GM23338 (cell line): ENCODE results near the gene CD34. TPM values are rescaled to one million over a fixed set of nuclear protein-coding genes. Genes with fewer than 3 reads are reported as not detected.

Experiments
- ATAC-seq: fragments of 200-7000 bp; cut with Tn5 transposase; 3 replicates; pipeline ENCODE4 v1.9.1; 2020
- DNase-seq: peaks from one replicate; pipeline ENCODE4 v3.0.0-alpha.2; 2015; ENCODE audit warnings: low spot score
- H2AFZ ChIP-seq: fragments of 200-600 bp; sonication (generic); 2 replicates; pipeline ENCODE4 v1.8.0; 2016; ENCODE audit warnings: antibody characterized with exemption, mild to moderate bottlenecking, moderate library complexity
- H3F3A ChIP-seq: fragments of 200-600 bp; sonication (generic); replicated peaks from 2 replicates; pipeline ENCODE4 v1.8.0; 2017; ENCODE audit warnings: antibody characterized with exemption, mixed run types, low read depth
- H3K27ac ChIP-seq: fragments of 200-600 bp; sonication (generic); 2 replicates; pipeline ENCODE4 v1.6.1; 2016; ENCODE audit warnings: low read depth
- H3K27me3 ChIP-seq: fragments of 200-600 bp; sonication (generic); 2 replicates; pipeline ENCODE4 v1.8.0; 2016; ENCODE audit warnings: mild to moderate bottlenecking, mixed run types, moderate library complexity; ENCODE audit not compliant: insufficient read depth
- H3K36me3 ChIP-seq: fragments of 200-600 bp; sonication (generic); 2 replicates; pipeline ENCODE4 v1.8.0; 2016; ENCODE audit warnings: mild to moderate bottlenecking; ENCODE audit not compliant: insufficient read depth
- H3K4me1 ChIP-seq: fragments of 200-600 bp; sonication (generic); 2 replicates; pipeline ENCODE4 v1.8.0; 2016; ENCODE audit warnings: mild to moderate bottlenecking, moderate library complexity; ENCODE audit not compliant: insufficient read depth
- H3K4me2 ChIP-seq: fragments of 200-600 bp; sonication (generic); 2 replicates; pipeline ENCODE4 v1.7.1; 2017; ENCODE audit warnings: mixed run types
- H3K4me3 ChIP-seq: fragments of 200-600 bp; sonication (generic); 2 replicates; pipeline ENCODE4 v1.6.1; 2016; ENCODE audit warnings: mixed run types
- H3K79me2 ChIP-seq: fragments of 200-600 bp; sonication (generic); replicated peaks from 2 replicates; pipeline ENCODE4 v1.8.0; 2017; ENCODE audit warnings: mild to moderate bottlenecking; ENCODE audit not compliant: insufficient read depth
- H3K9me2 ChIP-seq: fragments of 200-600 bp; sonication (generic); 2 replicates; pipeline ENCODE4 v1.8.0; 2017; ENCODE audit not compliant: insufficient read depth
- H4K20me1 ChIP-seq: fragments of 200-600 bp; sonication (generic); replicated peaks from 2 replicates; pipeline ENCODE4 v1.8.0; 2017; ENCODE audit warnings: mild to moderate bottlenecking; ENCODE audit not compliant: insufficient read depth
- H3K27ac Mint-ChIP-seq: 2 replicates; pipeline ENCODE4 v1.8.0; 2020; ENCODE audit warnings: inconsistent platforms, mild to moderate bottlenecking, moderate library complexity, mixed read lengths
- H3K27me3 Mint-ChIP-seq: 3 replicates; pipeline ENCODE4 v1.8.0; 2022; ENCODE audit warnings: low read depth, mild to moderate bottlenecking, moderate library complexity, mixed read lengths, inconsistent platforms; ENCODE audit not compliant: insufficient read depth, poor library complexity
- H3K36me3 Mint-ChIP-seq: 3 replicates; pipeline ENCODE4 v1.8.0; 2021; ENCODE audit warnings: low read depth, mild to moderate bottlenecking, inconsistent platforms, moderate library complexity, mixed read lengths
- H3K4me1 Mint-ChIP-seq: 3 replicates; pipeline ENCODE4 v1.8.0; 2020; ENCODE audit warnings: mild to moderate bottlenecking, inconsistent platforms, mixed read lengths
- H3K4me3 Mint-ChIP-seq: 3 replicates; pipeline ENCODE4 v1.8.0; 2021; ENCODE audit warnings: moderate library complexity, mild to moderate bottlenecking, inconsistent platforms, mixed read lengths
- H3K9me3 Mint-ChIP-seq: 3 replicates; pipeline ENCODE4 v1.8.0; 2020; ENCODE audit warnings: moderate library complexity, mild to moderate bottlenecking, inconsistent platforms, mixed read lengths
- CREB1 ChIP-seq: fragments of 250-450 bp; sonication (Bioruptor Pico); IDR thresholded peaks from 2 replicates; pipeline ENCODE4 v1.5.0; 2020; ENCODE audit warnings: low read depth, mild to moderate bottlenecking, moderate library complexity
- ETS1 ChIP-seq: IDR thresholded peaks from 2 replicates; pipeline ENCODE4 v1.6.1; 2016; ENCODE audit warnings: antibody characterized with exemption
- EZH2 ChIP-seq: fragments of 200-600 bp; sonication (generic); IDR thresholded peaks from one replicate; pipeline ENCODE4 v1.8.0; 2017; ENCODE audit warnings: antibody characterized with exemption, mild to moderate bottlenecking, low read depth; ENCODE audit not compliant: unreplicated experiment
- EZH2phosphoT487 ChIP-seq: fragments of 200-600 bp; sonication (generic); IDR thresholded peaks from one replicate; pipeline ENCODE4 v1.8.1; 2018; ENCODE audit warnings: antibody characterized with exemption; ENCODE audit not compliant: unreplicated experiment
- JUNB ChIP-seq: IDR thresholded peaks from one replicate; pipeline ENCODE4 v1.6.1; 2016; ENCODE audit warnings: antibody characterized with exemption; ENCODE audit not compliant: unreplicated experiment
- NANOG ChIP-seq: IDR thresholded peaks from 2 replicates; pipeline ENCODE4 v1.6.1; 2016; ENCODE audit warnings: antibody characterized with exemption, borderline replicate concordance
- POLR2AphosphoS5 ChIP-seq: IDR thresholded peaks from 2 replicates; pipeline ENCODE4 v1.6.1; 2016; ENCODE audit warnings: antibody characterized with exemption, low read depth
- STAT1 ChIP-seq: IDR thresholded peaks from one replicate; pipeline ENCODE4 v1.6.1; 2016; ENCODE audit warnings: antibody characterized with exemption; ENCODE audit not compliant: unreplicated experiment
- ZNF114 ChIP-seq: fragments of 250-450 bp; sonication (Bioruptor Pico); IDR thresholded peaks from 2 replicates; pipeline ENCODE4 v1.5.0; 2020; ENCODE audit warnings: mild to moderate bottlenecking, moderate library complexity
- polyA plus RNA-seq: library from polyadenylated mRNA; unstranded; fragments of >200 nt; fragmentation: Nextera tagmentation; extraction: Ambion mirVana; gene quantifications from 2 replicates; pipeline ENCODE4 v1.2.1, GENCODE V29; 2016
- total RNA-seq: library from RNA; depleted of rRNA; stranded (reverse); fragments of >200 nt; shearing (Covaris generic); gene quantifications from 2 replicates; pipeline ENCODE4 v1.2.3, GENCODE V29; 2014
- TF ChIP-seq, protein P1 (sequence below): fragments of 250-450 bp; sonication (Bioruptor Pico); IDR thresholded peaks from 2 replicates; pipeline ENCODE4 v1.5.0; 2020; ENCODE audit warnings: mild to moderate bottlenecking, moderate library complexity
- TF ChIP-seq, protein P2 (sequence below), 2 experiments: fragments of 200-600 bp in 1 of 2; sonication (generic) in 1 of 2; conservative IDR thresholded peaks; 2 replicates each; pipeline versions ENCODE4 v1.5.1 to v1.6.1; 2016 to 2017; ENCODE audit warnings: antibody characterized with exemption in 2 of 2, low read depth in 2 of 2, mild to moderate bottlenecking in 2 of 2, moderate library complexity in 1 of 2

The CD34 gene
- total and polyA plus RNA-seq, 2 experiments from 2014 or later: 0.07 to 0.18 TPM

DNA sequence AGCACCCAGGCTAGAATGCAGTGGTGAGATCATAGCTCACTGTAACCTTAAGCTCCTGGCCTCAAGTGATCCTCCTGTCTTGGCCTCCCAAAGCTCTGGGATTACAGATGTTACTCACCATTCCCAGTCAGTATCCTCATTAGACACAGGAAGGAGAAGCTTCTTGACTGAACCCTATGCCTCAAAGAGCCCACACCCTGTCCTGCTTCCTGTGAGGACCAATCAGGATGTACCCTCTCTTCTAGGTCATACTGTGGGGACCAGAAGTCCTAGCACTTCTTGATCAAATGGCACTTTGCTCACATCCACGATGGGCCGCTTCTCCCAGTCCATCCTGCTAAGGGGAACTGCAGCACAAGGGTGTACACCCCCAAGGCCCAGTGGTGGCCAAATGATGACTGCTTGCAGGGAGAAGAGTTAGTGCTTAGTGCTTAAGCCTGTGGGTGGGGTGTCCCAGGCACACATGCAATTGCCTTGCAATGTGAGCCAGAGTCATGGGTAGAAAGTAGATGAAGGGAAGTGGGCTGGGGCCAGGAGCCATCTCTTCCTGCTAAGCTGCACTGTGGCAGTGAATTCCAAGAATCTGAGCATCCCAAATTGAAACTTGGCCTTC is 9.8 kb downstream of the CD34 start (continued):
- TF ChIP-seq, protein P1, sequence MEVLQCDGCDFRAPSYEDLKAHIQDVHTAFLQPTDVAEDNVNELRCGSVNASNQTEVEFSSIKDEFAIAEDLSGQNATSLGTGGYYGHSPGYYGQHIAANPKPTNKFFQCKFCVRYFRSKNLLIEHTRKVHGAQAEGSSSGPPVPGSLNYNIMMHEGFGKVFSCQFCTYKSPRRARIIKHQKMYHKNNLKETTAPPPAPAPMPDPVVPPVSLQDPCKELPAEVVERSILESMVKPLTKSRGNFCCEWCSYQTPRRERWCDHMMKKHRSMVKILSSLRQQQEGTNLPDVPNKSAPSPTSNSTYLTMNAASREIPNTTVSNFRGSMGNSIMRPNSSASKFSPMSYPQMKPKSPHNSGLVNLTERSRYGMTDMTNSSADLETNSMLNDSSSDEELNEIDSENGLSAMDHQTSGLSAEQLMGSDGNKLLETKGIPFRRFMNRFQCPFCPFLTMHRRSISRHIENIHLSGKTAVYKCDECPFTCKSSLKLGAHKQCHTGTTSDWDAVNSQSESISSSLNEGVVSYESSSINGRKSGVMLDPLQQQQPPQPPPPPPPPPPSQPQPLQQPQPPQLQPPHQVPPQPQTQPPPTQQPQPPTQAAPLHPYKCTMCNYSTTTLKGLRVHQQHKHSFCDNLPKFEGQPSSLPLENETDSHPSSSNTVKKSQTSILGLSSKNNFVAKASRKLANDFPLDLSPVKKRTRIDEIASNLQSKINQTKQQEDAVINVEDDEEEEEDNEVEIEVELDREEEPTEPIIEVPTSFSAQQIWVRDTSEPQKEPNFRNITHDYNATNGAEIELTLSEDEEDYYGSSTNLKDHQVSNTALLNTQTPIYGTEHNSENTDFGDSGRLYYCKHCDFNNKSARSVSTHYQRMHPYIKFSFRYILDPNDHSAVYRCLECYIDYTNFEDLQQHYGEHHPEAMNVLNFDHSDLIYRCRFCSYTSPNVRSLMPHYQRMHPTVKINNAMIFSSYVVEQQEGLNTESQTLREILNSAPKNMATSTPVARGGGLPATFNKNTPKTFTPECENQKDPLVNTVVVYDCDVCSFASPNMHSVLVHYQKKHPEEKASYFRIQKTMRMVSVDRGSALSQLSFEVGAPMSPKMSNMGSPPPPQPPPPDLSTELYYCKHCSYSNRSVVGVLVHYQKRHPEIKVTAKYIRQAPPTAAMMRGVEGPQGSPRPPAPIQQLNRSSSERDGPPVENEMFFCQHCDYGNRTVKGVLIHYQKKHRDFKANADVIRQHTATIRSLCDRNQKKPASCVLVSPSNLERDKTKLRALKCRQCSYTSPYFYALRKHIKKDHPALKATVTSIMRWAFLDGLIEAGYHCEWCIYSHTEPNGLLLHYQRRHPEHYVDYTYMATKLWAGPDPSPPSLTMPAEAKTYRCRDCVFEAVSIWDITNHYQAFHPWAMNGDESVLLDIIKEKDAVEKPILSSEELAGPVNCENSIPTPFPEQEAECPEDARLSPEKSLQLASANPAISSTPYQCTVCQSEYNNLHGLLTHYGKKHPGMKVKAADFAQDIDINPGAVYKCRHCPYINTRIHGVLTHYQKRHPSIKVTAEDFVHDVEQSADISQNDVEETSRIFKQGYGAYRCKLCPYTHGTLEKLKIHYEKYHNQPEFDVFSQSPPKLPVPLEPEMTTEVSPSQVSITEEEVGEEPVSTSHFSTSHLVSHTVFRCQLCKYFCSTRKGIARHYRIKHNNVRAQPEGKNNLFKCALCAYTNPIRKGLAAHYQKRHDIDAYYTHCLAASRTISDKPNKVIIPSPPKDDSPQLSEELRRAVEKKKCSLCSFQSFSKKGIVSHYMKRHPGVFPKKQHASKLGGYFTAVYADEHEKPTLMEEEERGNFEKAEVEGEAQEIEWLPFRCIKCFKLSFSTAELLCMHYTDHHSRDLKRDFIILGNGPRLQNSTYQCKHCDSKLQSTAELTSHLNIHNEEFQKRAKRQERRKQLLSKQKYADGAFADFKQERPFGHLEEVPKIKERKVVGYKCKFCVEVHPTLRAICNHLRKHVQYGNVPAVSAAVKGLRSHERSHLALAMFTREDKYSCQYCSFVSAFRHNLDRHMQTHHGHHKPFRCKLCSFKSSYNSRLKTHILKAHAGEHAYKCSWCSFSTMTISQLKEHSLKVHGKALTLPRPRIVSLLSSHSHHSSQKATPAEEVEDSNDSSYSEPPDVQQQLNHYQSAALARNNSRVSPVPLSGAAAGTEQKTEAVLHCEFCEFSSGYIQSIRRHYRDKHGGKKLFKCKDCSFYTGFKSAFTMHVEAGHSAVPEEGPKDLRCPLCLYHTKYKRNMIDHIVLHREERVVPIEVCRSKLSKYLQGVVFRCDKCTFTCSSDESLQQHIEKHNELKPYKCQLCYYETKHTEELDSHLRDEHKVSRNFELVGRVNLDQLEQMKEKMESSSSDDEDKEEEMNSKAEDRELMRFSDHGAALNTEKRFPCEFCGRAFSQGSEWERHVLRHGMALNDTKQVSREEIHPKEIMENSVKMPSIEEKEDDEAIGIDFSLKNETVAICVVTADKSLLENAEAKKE: no peak

DNA sequence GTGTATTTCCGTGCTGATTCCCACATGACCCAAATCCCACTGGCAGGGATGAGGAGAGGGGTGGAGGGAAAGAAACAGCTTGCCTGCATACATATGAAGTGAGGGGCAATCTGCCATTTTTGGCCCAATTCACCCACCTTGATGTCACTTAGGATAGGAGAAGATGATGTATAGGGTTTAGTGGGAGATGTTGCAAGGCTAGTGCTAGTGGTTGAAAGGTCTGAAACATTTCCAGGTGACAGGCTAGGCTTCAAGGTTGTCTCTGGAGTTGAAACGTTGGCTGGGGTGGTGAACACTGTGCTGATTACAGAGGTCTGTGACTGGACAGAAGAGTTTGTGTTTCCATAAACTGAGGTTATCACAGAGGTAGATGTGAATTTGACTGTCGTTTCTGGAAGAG is 12.1 kb downstream of the CD34 start:
- H3K4me3 Mint-ChIP-seq: no peak overlapping the region
- H3K27me3 Mint-ChIP-seq: no peaks in the 10 kb centered on the region
- 0 out of 3 replicates have a peak, but pooled peaks cover 4% of the 10 kb centered on the region for H3K4me1 Mint-ChIP-seq
- no peak overlapping the region for H3K27ac Mint-ChIP-seq
- H3K36me3 Mint-ChIP-seq: no peaks in the 10 kb centered on the region
- no peaks in the 10 kb centered on the region for H3K9me2 ChIP-seq
- H3F3A ChIP-seq: no peaks in the 10 kb centered on the region
- H3K27me3 ChIP-seq: no peaks in the 10 kb centered on the region
- DNase-seq (no peak), ATAC-seq (no peak)
- no peak overlapping the region for H3K4me3 ChIP-seq
- H3K9me3 Mint-ChIP-seq: no peaks in the 10 kb centered on the region; the same call in 2 of the 3 replicates
- H3K79me2 ChIP-seq: no peaks in the 10 kb centered on the region
- H3K4me2 ChIP-seq: no peak overlapping the region
- H4K20me1 ChIP-seq: no peaks in the 10 kb centered on the region
- no peaks in the 10 kb centered on the region; the same call in 1 of the 2 replicates for H3K4me1 ChIP-seq
- H2AFZ ChIP-seq: no peak overlapping the region
- H3K27ac ChIP-seq: no peak overlapping the region
- H3K36me3 ChIP-seq: no peaks in the 10 kb centered on the region
- TF ChIP-seq ZNF114 (CRISPR knock-in tag): no peak
- TF ChIP-seq ETS1: no peak
- TF ChIP-seq JUNB: no peak
- no peak for TF ChIP-seq NANOG
- no peak for TF ChIP-seq STAT1
- TF ChIP-seq EZH2phosphoT487: no peak
- TF ChIP-seq CREB1 (CRISPR knock-in tag): no peak
- TF ChIP-seq, protein P2, sequence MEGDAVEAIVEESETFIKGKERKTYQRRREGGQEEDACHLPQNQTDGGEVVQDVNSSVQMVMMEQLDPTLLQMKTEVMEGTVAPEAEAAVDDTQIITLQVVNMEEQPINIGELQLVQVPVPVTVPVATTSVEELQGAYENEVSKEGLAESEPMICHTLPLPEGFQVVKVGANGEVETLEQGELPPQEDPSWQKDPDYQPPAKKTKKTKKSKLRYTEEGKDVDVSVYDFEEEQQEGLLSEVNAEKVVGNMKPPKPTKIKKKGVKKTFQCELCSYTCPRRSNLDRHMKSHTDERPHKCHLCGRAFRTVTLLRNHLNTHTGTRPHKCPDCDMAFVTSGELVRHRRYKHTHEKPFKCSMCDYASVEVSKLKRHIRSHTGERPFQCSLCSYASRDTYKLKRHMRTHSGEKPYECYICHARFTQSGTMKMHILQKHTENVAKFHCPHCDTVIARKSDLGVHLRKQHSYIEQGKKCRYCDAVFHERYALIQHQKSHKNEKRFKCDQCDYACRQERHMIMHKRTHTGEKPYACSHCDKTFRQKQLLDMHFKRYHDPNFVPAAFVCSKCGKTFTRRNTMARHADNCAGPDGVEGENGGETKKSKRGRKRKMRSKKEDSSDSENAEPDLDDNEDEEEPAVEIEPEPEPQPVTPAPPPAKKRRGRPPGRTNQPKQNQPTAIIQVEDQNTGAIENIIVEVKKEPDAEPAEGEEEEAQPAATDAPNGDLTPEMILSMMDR (conservative IDR thresholded peaks at IDR 0.05; ENCODE audit: low read depth in 2 of 2): no peak
- TF ChIP-seq POLR2AphosphoS5: no peak
- no peak for TF ChIP-seq EZH2
